ENCODE data around the gene CPEB1. TPM values are rescaled to one million over a fixed set of nuclear protein-coding genes. Genes with fewer than 3 reads are reported as not detected.

Gene CPEB1
- total and polyA plus RNA-seq, 8 donors, result 1.1 to 6.4 (median 1.5) TPM; not detected in 2

DNA sequence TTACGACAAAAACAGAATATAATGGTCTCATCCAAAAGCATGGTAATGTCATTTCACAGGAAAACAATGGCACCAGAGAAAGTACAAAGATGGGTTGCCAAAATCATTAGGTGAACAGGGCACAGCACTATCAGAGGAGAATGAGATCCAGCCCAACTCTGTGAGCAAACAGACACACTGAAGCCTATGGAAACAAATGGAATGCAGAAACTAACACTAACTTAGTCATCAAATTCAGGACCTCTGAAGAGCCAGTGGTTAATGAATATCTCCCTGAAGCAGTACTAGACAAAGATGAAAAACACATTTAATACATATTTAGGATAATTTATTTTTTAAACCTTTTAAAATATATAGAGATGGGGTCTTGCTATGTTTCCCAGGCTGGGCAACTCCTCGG lies 92.3 kb downstream of the CPEB1 start:
- H3K4me1 ChIP-seq, result no peaks in the 10 kb centered on the region
- H3K36me3 ChIP-seq, result peaks cover 0 to 51% (median 23%) of the 10 kb centered on the region in 4 donors
- H3K27me3 ChIP-seq, result no peaks in the 10 kb centered on the region
- intact Hi-C loops (cut with DNase I; ENCODE audit: low total_unique reads), result no loop called here
- H3K27ac ChIP-seq, result no peak overlapping the region
- 86 to 99% (median 92%) methylated on average over 2 of the region's 2 CpGs for WGBS, 5 donors
- DNase-seq, result no peak
- H3K4me3 ChIP-seq, result no peak overlapping the region
- TF ChIP-seq, protein P1, sequence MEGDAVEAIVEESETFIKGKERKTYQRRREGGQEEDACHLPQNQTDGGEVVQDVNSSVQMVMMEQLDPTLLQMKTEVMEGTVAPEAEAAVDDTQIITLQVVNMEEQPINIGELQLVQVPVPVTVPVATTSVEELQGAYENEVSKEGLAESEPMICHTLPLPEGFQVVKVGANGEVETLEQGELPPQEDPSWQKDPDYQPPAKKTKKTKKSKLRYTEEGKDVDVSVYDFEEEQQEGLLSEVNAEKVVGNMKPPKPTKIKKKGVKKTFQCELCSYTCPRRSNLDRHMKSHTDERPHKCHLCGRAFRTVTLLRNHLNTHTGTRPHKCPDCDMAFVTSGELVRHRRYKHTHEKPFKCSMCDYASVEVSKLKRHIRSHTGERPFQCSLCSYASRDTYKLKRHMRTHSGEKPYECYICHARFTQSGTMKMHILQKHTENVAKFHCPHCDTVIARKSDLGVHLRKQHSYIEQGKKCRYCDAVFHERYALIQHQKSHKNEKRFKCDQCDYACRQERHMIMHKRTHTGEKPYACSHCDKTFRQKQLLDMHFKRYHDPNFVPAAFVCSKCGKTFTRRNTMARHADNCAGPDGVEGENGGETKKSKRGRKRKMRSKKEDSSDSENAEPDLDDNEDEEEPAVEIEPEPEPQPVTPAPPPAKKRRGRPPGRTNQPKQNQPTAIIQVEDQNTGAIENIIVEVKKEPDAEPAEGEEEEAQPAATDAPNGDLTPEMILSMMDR (IDR thresholded peaks at IDR 0.05), result no peak
- TF ChIP-seq EP300 (IDR thresholded peaks at IDR 0.05) (no peak), POLR2AphosphoS5 (IDR thresholded peaks at IDR 0.05) (no peak), POLR2A (IDR thresholded peaks at IDR 0.05) (no peak)
- no peaks in the 10 kb centered on the region for H3K9me3 ChIP-seq

DNA sequence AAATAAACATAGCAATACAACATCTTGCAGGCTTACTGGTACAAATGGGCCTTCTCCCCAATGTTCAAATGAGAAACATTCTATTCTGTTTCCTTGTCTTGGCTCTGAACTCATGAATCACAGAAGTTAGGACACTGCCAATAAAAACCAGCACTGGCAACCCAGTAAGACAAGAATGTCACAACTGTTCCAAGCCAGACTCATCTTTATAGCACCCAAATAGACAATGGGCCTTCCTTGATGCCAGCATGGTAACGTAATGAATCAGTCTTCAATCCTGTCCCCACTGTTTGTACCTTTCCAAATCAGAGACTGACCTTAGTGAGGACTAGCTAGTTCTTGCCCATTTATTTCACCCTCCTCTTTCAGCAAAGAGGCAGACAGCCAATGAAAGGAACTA lies 92.8 kb downstream of the CPEB1 start:
- H3K27ac ChIP-seq, result no peak overlapping the region
- DNase-seq, result no peak
- WGBS, 5 donors, result 83 to 91% (median 87%) methylated on average over 1 of the region's 1 CpG

GRCh38 chr15:82553846-82554245 lies 93.3 kb downstream of the CPEB1 start:
- Histone ChIP-seq H3K4me1 (no peaks in the 10 kb centered on the region), H3K27ac (no peak overlapping the region), H3K27me3 (no peaks in the 10 kb centered on the region), H3K9me3 (no peaks in the 10 kb centered on the region), H3K4me3 (no peak overlapping the region), H3K36me3 (peaks cover 0 to 60% (median 24%) of the 10 kb centered on the region in 4 donors)
- DNase-seq, result no peak
- TF ChIP-seq POLR2A (IDR thresholded peaks at IDR 0.05) (no peak), EP300 (IDR thresholded peaks at IDR 0.05) (no peak), POLR2AphosphoS5 (IDR thresholded peaks at IDR 0.05) (no peak)
- TF ChIP-seq, protein P1 (IDR thresholded peaks at IDR 0.05), result no peak
- intact Hi-C loops (cut with DNase I; ENCODE audit: low total_unique reads), result no loop called here
- 74 to 91% (median 80%) methylated on average over 1 of the region's 1 CpG for WGBS, 5 donors

More for the DNA sequence above, 92.8 kb downstream of the CPEB1 start:
- intact Hi-C loops (cut with DNase I; ENCODE audit: low total_unique reads), result no loop called here
- H3K4me1 ChIP-seq, result no peaks in the 10 kb centered on the region
- H3K4me3 ChIP-seq, result no peak overlapping the region
- H3K27me3 ChIP-seq, result no peaks in the 10 kb centered on the region
- TF ChIP-seq POLR2A (IDR thresholded peaks at IDR 0.05) (no peak), EP300 (IDR thresholded peaks at IDR 0.05) (no peak)
- no peaks in the 10 kb centered on the region for H3K9me3 ChIP-seq
- H3K36me3 ChIP-seq, result peaks cover 0 to 56% (median 24%) of the 10 kb centered on the region in 4 donors

- TF ChIP-seq POLR2AphosphoS5 (IDR thresholded peaks at IDR 0.05) (no peak), EP300 (IDR thresholded peaks at IDR 0.05) (no peak), POLR2A (IDR thresholded peaks at IDR 0.05) (no peak)
- TF ChIP-seq, protein P1 (IDR thresholded peaks at IDR 0.05), result no peak
- WGBS, 5 donors, result 60 to 85% (median 69%) methylated on average over 2 of the region's 2 CpGs
- no peaks in the 10 kb centered on the region for H3K27me3 ChIP-seq
- intact Hi-C loops (cut with DNase I; ENCODE audit: low total_unique reads), result no loop called here
- H3K4me1 ChIP-seq, result no peaks in the 10 kb centered on the region
- H3K4me3 ChIP-seq, result no peak overlapping the region
- no peaks in the 10 kb centered on the region for H3K9me3 ChIP-seq
- H3K27ac ChIP-seq, result no peak overlapping the region
- no peak for DNase-seq
- H3K36me3 ChIP-seq, result peaks cover 0 to 63% (median 24%) of the 10 kb centered on the region in 4 donors
Observed at GRCh38 chr15:82552861-82553260, 94.3 kb downstream of the CPEB1 start.

DNA sequence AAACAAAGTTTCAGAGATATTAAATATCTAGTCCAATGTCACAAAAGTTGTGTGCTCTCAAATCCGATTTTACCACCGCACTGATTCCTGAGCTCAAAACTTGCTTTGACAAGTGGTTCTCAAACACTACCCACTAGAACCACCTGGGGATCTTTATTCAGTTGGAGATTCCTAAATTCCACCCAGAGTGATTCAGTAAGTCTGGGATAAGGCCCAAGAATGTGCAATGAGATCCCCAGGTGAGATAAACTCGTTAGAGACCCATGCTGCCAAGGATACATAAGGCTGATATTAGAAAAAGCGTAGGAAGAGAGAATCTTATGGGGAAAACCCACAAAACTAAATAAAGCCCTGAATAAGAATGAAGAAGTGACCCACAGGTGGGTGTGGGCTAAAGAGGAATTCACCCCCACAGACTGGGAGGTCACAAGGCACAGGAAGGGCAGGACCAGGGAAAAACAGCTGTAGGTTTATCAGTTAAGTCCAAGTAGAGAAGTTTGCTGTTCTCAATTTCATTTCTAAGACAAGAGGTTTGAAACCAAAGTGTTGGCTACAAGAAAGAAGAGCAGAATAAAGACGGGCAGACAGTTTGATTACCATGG lies 95.4 kb downstream of the CPEB1 start:
- no peaks in the 10 kb centered on the region for H3K9me3 ChIP-seq
- no peak for DNase-seq
- H3K27ac ChIP-seq, result no peak overlapping the region
- no peaks in the 10 kb centered on the region for H3K27me3 ChIP-seq
- TF ChIP-seq EP300 (IDR thresholded peaks at IDR 0.05) (no peak), POLR2AphosphoS5 (IDR thresholded peaks at IDR 0.05) (no peak), POLR2A (IDR thresholded peaks at IDR 0.05) (no peak)
- TF ChIP-seq, protein P1 (IDR thresholded peaks at IDR 0.05), result no peak
- 61 to 75% (median 67%) methylated on average over 5 of the region's 5 CpGs for WGBS, 5 donors
- intact Hi-C loops (cut with DNase I; ENCODE audit: low total_unique reads), result no loop called here
- H3K4me1 ChIP-seq, result no peaks in the 10 kb centered on the region
- peaks cover 0 to 63% (median 24%) of the 10 kb centered on the region in 4 donors for H3K36me3 ChIP-seq
- no peak overlapping the region for H3K4me3 ChIP-seq

Data from stomach (tissue), 9 donors.